HG03103 (cell line): Measurements from ENCODE around the gene VSTM2L.

Source experiments
- ATAC-seq: cut with Tn5 transposase; IDR thresholded peaks from one replicate; pipeline ENCODE4 v1.9.1; 2021; ENCODE audit warnings: low read depth; ENCODE audit not compliant: unreplicated experiment

VSTM2L gene

DNA sequence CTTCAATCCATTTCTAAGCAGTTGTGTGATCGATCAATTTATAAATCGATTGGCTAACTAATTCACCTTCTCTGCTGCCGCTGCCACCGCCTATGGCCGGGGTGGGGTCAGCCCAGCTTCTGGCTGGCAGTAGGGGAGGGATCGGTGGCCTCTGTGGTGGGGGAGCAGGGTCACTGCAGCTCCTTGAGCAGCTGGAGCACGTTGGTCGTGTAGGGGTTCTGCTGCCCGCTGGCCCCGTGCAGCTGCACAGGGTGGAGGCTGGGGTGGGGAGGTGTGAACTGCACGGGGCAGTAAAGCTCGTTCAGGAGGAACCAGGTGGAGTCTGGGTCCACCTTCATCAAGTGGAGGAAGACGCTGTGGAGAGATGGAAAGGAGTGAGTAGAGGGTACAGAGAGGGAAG lies 80.4 kb downstream of the VSTM2L start:
- ATAC-seq, result no peak

DNA sequence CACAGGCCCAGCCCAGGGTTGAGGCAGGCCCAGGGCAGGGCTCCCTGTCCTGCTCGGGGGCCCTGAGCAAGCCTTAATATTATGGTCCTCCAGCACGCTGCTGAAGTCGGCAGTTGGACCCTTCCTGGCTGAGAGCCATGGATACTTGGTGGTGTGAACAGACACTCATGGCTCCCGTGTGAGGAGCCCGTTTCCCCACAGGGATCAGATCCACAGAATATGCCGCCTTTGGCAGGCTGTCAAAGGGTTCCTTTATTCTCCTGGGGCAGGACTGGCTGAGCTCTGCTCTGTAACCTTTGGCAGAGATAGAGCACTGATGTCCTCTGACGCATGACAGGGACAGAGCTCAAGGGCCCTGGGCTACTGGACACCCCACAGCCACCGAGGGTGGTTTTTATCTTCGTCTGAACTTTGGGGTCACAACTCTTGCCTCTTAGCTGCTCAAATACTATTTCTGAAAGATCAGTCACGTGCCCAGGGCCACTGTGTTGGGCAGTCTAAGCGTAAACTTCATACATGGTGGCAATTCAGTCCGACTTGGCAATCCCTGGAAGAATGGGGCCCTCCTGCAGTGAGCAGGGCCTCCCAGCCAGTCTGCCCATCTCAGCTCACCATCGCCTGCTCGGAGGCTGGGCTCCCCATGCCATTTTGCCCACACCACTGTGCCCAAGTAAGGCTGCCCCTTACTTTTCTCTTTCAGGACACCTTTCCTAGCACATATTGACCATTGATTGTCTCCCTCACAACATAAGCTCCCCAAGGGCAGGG lies 81.3 kb downstream of the VSTM2L start:
- no peak for ATAC-seq

DNA sequence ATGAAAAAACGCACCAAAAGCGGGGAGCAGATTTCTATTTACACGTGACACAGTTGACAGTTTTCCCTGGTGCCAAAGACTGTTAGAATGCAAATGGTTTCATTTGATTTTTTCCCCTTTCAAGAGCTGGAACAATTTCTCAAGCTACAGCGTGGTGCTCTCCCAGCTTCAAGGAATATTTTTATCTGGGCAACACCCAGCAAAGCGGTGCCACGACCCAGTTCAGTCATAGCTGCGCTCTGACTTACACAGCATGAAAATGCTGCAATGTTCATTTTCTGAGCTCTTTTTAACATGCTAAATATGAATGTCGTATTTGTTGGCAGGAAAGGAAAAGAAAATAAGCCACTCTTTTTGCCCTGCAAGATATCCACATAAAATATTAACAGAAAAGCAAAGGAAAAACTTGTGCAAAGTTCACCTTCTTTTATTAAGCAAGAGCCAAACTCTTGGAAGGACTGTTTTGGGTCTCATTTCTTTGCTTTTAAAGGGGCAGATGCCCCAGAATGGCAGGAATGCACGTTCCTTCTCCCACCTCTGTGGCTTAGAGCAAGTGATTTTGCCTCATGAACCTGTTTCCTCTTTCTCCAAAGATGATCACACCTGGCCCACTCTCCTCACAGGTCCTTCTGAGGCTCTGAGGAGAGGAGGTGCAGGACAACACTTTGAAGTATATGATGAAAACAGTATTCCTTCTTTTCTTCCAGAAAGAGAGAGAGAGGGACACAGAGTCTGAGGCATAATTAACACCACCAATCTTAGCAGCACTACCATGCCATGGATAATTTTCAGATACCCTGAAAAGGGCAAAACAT lies 83.3 kb downstream of the VSTM2L start:
- ATAC-seq, result no peak

DNA sequence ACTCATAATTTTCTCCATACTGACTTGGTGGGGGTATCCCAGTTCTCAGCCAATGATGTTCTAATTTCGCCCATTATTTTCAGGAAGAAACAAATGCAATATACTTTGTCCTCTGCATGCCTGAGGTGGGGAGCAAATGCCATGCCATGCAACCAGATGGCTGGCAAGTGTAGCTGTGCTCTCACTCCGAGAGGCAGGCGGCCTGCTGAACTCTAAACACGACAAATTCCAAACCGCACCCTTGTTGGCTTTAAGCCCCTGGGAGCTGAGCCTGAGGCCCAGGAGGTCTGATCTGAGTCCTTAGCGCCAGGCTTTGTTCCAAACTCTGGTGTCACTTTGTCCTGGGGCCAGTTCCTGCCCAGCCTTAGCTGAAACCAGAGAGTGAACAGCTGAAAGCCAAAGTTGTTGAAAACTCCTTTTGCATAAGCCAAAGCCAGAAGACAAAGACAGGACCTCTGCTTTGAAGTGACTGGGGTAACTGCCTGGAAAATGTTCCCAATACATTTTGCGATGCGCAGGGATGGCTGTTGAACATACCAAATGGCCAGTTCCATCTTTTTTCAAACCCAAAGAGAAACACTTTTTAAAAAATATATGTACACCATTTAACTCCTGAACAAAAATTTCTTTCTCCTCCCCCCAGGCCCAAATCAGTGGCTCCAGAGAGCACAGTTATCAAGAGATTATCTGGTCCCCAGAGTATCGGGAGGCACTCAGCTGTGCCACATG lies 84.1 kb downstream of the VSTM2L start:
- ATAC-seq, result no peak

DNA sequence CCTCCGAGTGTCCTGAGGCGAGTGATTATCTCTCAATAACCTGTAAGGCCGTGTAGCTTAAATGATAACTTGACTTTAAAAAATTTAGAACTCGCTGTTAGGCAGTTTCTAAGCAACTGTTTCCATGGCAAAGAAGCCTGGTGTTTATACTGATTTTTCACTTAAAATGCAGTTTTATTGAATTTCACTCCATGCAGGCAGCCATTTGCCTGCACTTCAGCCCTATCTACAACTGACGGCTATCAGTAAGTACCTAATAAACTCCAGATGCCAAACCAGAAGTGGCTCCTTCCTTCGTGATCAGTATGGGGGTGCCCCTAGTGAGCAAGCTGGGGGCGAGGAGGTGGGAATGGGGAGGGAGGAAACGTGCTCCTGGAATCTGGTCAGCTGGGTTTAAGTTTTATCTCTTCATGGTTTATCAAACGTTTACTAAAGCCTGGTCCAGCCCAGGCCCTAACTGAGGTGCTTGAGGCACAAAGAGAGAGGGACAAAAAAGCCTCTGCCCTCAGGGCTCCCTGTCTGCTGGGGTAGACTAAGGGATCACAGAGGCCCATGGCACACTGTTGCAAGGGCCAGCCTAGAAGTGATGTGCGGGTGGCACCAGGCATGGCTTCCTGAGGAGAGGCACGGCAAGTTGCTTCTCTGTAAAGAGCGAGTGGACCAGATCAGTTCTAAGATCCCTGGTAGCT lies 84.8 kb downstream of the VSTM2L start:
- no peak for ATAC-seq

DNA sequence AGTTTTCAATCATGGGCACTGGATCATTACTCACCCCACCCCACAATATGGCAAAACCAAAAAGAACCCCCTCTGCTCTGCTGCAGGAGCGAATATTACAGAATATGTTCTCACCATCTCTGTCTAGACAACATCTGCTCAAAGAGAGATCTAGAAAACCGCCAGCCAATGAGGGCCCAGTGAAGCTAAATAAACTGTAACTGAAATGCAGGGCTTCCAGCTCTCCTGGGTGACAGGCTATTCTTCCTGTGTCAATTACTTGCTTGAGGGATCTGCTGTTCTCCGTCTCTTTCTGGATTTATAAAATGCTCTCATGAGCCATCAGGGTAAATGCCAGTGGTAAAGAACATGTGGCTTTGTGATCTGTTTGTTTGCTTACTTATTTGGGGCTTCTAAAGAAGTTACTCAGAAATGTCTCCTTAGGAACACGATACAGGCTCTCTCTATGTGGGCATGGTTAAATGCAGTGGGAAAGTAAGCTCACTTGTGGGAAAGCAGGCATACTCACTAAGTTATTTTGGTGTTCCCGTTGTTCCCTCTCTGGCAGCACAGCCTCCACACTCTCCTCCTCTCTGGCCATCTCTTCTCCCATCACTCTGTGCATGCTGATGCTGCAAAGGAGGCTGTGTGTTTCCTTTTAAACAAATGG lies 85.5 kb downstream of the VSTM2L start:
- ATAC-seq, result no peak

DNA sequence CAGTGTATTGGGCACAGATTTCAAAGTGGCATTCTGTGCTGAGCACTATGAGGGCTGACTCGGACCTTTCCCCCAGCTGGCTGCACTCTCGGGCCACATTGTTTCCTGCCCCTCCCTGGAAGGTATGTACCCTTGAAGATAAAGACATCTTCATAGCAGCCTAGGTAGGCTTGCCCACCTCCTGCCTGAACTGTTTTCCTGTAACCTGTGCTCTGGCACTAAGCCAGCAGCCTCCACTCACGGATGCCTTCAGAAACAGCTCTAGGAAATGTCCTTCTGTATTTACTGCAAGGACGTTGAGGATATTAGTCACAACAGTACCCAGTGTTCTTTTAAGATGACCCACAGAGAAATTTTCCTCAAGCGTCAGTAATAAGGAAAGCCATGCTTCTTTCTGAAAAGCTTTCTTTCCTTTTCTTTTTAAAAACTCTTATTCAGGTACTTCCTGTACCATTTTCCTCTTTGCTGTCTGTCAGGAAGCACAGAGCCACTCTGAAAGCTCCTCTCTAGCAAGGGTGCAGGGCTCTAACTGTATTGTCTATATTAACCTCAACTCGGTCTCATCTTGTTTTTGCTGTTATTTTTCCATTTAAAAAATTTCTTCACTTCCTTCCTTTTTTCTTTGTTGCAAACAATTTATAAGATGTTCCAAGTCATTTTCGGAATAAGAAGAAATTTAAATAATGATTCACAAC lies 86.8 kb downstream of the VSTM2L start:
- ATAC-seq, result no peak

DNA sequence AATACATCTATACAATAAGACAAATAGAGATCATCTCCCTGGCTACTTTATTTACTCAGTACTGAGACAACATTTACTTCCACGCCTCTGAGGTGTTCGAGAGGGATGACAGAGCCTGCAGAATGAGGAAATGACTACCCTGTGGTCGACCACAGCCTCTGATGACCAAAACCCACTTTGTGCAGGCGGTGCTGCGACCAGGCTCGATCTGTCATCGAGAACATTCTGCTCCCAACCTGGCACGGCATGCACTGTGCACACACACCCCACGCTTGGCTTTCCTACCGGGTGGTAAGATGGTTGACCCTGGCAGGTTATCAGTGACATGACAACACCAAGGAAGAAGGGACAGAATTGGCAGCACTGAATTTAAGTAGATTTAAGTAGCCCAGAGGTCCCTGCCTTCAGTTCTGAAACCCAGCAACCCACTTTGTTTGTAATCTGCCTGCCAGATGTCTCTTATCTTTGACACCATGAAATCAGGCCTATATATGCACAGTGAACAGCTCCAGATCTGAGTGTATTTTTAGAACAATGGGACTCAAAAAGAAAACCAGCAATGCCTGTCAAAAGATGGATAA lies 87.7 kb downstream of the VSTM2L start:
- ATAC-seq, result peak; percentile 87

DNA sequence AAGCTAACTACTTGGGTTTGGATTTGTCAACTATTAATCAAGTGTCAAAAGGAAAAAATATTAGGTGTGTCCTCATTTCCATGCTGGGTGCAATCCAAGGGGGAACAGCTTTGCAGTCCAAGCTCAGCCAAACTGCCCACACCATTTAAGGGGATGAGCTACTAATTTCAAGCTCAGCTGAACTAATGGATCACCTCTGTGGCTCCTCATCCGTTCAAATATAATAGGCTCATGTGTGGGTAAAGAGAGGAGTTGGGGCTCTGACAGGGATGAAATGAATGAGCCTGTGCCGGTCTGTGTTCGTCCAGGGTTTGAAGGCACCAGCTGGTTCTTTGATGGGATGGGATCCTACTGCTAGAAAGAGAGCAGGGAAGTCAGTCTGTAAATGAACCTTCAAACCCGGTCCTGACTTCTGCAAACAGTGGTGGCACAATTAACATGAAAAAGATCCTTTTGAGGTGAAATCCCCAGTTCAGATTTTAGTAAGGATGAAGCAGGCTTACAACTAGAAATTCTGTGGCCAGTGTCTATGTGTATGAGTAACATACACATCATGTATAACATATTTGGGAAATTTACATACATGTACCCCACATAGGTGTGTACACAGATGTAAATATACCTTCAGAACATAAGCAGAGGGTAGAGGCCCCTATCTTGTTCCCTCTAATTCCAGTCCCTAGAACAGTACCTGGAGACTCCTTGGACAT lies 88.4 kb downstream of the VSTM2L start:
- ATAC-seq, result no peak

DNA sequence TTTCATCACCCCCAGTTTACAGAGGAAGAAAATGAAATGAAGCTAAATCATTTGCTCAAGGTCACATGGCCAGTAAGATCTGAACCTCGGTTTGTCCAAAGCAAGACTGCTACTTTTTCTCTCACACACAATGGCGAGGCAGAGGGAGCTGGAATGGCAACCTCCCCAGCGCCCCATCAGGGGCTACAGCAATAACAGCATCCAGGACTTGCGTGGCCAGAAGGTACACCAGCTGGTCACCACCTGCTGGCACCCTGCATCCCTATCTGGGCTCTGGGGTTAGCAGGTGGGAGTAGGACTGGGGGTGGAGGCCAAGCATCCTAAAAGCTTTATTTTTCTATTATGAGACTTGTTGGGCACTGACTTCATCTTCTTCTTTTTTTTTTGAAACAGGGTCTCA lies 89.0 kb downstream of the VSTM2L start:
- no peak for ATAC-seq

DNA sequence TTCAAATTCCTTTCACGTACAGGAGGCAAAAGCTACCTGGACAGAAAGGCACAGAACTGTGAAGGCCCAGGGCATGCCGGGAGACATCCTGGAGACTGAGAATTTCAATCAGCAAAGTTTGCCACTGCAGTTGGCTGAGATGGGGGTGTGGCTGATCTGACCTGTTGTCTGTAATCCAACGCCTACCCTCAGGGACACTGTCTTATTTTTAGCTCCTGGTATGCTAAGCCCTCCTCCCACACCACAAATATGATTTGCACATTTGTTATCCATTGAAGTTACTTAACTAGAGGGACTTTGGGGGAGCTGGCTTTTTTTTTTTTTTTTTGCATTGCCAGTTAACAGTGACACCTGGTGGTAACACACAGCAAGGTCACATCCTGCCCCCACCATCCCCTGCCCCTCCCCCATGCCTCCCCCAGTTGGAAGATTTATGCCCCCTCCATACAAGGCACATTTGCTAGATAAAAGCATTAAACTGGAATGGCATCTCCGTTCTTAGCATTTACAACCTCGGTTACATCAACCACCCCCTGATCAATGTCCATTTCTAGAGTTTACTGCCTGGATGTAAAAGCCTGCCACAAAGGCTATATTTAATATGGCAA lies 90.0 kb downstream of the VSTM2L start:
- ATAC-seq, result no peak

DNA sequence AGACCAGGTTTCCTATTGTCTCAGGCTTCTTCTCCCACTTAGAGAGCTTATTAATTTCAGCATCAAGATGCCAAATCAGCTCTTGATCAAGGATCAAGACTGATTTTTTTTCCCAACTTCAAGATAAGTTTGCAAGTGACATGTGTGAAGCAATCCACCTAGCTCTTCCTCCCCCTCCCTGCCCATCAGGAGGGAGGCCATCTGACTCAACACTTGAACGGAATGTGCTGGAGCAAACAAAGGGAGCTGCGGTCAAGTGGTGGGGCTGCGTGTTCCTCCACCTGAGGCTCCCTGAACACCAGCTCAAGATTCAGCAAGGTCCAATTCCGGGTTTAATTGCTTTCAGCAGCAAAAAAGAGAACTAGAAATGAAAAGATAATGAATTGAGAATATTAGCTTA lies 91.6 kb downstream of the VSTM2L start:
- no peak for ATAC-seq
